GM19452 (cell line): ENCODE results near the gene SUZ12.
"Not testable (repeated sequence)": the region's sequence is repeated elsewhere in the genome, so short reads cannot be mapped to it uniquely, and the experiment has no call there.

ENCODE experiments used
- ATAC-seq: cut with Tn5 transposase; IDR thresholded peaks from one replicate; pipeline ENCODE4 v1.9.1; 2021; ENCODE audit not compliant: unreplicated experiment

Gene SUZ12

DNA sequence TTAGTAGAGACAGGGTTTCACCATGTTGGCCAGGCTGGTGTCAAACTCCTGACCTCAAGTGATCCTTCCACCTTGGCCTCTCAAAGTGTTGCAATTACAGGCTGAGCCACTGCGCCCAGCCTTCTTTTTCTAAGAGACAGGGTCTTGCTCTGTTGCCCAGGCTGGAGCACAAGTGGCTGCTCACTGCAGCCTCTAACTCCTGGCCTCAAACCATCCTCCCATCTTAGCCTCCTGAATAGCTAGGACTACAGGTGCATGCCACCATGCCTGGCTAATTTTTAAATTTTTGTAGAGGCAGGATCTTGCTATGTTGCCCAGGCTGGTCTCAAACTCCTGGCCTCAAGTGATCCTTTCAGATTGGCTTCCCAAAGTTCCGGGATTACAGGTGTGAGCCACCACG is 15.1 kb downstream of the SUZ12 start:
- ATAC-seq, result not testable (repeated sequence)

DNA sequence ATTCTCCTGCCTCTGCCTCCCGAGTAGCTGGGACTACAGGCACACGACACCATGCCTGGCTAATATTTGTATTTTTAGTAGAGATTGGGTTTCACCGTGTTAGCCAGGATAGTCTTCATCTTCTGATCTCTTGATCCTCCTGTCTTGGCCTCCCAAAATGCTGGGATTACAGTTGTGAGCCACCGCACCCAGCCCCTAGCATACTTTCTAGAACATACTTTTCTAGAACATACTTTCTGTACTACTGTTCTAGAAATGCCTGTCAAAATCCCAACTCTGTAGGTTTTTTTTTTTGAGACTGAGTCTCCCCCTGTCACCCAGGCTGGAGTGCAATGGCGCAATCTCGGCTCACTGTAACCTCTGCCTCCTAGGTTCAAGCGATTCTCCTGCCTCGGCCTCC is 27.3 kb downstream of the SUZ12 start:
- ATAC-seq, result not testable (repeated sequence)

DNA sequence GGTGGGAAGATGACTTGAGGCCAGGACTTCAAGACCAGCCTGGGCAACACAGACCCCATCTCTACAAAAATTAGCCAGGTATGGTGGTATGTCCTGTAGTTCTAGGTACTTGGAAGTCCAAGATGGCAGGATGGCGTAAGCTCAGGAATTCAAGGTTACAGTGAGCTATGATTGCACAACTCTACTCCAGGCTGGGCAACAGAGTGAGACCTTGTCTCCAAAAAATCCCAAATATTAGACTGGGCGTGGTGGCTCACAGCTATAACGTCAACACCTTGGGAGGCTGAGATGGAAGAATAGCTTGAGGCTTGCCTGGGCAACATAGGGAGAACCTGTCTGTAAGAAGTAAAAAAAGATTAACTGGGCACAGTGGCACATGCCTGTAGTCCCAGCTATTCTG is 30.8 kb downstream of the SUZ12 start:
- ATAC-seq, result no peak

DNA sequence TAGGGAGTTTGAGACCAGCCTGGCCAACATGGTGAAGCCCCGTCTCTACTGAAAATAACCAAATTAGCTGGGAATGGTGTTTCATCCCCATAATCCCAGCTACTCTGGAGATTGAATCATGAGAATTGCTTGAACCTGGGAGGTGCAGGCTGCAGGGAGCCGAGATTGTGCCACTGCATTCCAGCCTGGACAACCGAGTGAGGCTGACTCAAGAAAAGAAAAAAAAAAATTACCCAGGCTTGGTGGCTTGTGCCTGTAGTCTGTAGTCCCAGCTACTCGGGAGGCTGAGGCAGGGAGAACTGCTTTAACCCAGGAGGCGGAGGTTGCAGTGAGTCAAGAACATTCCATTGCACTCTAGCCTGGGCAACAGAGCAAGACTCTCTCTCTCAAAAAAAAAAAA is 33.6 kb downstream of the SUZ12 start:
- ATAC-seq, result not testable (repeated sequence)

DNA sequence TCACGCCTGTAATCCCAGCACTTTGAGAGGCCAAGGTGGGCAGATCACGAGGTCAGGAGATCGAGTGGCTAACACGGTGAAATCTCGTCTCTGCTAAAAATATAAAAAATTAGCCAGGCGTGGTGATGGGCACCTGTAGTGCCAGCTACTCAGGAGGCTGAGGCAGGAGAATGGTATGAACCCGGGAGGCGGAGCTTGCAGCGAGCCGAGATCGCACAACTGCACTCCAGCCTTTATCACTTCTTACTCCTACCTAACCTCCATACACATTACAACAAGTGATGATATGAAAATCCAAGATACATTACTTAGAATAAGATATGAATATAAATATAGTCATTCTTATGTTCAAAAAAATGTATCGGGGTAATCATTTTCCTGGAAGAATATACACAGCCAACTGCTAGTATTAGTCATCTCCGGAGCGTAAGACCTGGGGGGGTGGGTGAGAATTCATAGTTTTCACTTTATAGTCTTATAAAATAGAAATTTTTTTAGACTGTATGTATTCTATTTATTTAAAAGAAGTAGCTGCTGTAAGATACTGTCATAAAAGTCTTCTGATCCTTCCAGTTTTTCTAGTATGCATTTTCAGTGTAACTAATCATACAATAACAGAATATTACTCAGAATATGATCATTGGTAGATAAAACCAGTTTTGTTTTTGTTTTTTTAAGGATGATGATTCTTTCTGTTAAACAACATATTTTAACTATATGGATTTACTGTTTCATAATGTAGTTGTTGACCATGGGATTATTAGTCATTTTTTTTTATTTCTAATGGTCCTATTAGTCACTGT is 37.7 kb downstream of the SUZ12 start:
- ATAC-seq, result not testable (repeated sequence)

DNA sequence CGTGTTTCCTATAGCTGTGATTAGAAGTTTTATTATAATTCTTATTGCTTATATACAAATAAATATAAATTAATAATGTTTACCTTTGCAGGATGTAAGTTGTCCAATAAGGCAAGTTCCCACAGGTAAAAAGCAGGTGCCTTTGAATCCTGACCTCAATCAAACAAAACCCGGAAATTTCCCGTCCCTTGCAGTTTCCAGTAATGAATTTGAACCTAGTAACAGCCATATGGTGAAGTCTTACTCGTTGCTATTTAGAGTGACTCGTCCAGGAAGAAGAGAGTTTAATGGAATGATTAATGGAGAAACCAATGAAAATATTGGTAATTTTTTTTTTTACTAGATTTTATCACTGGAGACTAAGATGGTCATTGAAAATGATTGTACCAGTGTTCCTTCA is 38.6 kb downstream of the SUZ12 start:
- ATAC-seq, result not testable (repeated sequence)

DNA sequence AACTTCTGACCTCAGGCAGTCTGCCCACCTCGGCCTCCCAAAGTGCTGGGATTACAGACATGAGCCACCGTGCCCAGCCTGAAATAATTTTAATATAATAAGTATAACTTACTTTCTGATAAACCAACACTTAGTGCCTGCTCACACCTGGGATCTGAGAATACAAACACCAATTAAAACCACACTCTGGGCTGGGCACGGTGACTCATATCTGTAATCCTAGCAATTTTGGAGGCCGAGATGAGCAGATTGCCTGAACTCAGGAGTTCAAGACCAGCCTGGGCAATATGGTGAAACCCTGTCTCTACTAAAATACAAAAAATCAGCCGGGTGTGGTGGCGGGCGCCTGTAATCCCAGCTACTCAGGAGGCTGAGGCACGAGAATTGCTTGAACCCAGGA is 55.0 kb downstream of the SUZ12 start:
- ATAC-seq, result not testable (repeated sequence)

DNA sequence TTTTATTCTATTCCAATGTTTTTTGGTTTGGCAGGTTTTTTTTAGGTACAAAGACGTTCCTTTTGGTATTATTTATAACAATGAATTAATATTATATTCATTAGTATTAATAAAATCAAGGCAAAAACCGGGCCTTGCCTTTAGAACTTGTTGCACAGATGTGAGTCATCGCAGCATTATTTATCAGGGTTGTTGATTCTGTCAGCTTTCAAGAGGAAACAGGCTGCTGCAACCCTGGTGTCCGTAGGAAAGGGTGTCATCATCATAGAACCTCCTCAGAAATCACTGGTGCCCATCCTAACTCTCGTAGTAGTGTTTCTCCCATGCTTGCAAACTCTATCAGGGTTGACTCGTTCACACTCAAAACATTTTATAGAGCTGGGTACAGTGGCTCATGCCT is 60.2 kb downstream of the SUZ12 start:
- no peak for ATAC-seq

DNA sequence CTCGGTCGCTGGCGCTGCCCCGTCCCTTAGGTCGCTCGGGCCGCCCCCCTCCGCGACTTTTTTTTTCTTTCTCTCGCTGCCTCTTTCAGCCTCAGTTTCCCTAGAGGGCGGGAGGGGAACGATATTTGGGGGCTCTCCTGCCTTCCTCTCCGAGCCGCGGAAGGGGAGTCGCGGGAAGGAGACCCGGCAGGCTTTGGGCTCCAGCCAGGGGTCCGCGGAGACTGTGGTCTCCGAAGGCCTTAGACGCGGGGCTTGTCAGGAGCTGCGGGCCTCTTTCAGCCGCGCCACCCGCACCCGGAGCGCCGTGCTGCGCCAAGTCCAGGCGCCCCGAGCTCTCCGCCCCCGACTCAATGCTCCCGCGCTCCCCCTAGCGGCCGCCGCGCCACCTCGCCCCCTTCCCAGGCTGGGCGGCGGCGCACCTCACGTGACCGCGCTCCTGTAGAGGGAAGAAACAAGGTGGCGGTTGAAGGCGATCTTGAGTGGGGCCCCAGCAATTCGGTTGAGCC is 70.2 kb downstream of the SUZ12 start, which contains the start of gene LRRC37B:
TSS of gene LRRC37B (plus strand) at position 427 of the 506 bp plus-strand sequence. CDS start 14,010 bp downstream, outside the sequence.
- ATAC-seq, result peak; percentile 79

DNA sequence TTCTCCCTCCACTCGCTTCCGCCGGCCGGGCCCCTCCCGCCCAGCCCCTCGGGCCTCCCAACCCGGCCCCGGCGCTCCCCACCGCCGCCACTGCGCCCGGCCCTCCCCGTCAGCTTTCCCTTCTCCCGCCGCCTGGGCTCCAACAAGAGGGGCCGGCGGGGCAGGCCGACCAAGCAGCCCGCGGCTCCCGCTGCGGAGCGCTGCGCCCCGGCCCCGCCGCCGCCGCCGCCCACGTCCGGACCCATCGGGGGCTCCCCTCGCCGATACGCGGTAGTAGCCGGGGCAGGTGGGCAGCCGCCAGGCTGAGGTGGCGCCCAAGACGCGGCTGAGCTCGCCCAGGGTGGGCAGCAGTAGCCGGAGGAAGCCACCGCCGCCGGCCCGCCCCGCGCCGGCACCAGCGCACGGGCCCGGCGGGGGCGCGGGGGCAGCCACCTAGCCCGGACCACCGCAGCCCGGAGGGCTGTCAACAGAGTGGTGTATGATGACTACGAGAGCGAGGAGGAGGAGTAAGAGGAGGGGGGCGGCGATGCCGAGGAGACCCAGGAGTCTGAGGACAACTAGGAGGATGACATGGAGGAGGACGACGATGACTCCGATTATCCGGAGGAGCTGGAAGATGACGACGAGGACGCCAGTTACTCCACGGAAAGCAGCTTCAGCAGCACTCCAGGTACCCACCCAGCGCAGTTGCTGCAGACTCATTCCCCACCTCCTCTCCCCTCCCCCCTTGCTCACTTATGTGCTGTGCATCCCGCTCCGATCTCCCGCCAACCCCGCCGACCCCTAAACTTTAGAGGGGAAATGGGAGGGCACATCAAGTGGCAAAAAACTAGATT is 70.9 kb downstream of the SUZ12 start:
- peak; percentile 35 for ATAC-seq

DNA sequence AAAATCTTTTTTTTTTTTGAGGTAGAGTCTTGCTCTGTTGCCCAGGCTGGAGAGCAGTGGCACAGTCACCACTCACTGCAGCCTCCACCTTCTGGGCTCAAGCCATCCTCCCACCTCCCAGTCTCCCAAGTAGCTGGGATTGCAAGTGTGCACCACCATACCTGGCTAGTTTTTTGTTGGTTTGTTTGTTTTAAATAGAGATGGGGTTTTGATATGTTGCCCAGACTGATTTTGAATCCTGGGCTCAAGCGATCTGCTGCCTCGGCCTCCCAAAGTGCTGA is 72.4 kb downstream of the SUZ12 start:
- no peak for ATAC-seq

DNA sequence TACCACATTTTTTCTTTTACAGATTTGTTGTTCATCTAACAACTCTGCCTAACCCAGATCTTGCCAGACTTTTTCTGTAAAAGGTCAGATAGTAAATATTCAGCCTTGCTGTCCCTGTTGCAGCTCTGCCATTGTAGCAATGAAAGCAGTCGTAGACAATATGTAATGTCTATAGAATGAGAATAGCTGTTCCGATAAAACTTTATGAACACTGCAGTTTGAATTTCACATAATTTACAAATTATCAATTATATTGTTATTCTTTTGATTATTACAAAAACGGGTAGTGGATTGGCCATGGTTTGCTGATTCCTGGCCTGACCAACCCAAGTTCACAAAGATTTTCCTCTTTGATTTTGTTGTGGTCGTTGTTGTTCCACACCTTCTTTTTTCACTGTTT is 73.3 kb downstream of the SUZ12 start:
- no peak for ATAC-seq

DNA sequence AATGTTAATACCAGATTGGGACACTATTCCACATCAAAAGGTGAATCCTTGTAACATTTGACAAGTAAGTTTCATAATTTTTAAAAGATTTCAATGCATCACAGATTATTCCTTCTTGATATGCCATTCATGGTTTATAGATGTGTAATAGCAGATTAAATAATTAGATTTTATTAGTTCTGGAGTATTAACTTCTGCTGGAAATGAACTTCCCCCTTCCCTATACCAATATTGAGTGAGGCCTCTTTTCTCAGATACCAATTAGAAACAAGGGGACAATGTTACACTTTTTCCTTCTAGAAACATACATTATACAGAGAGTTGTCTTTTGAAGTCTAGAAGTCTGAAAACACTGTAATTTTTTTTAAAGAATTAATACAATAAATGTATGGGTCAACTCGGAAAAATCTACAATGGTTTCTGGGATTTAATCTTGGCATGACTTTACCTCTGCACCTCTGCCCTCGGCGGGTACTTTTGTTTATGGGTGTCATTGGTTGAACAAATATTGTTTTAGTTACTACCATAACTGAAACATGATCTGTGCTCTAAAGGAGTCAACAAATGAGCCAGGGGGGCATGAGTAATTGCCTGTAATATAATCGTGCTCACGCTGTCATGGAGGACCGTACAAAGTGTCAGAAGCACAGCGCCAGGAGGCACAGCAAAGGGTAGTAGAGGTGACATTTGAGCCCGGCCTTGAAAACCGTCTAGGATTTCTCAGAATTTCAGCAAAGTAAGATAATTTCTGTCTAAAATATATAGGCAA is 78.6 kb downstream of the SUZ12 start:
- ATAC-seq, result no peak

DNA sequence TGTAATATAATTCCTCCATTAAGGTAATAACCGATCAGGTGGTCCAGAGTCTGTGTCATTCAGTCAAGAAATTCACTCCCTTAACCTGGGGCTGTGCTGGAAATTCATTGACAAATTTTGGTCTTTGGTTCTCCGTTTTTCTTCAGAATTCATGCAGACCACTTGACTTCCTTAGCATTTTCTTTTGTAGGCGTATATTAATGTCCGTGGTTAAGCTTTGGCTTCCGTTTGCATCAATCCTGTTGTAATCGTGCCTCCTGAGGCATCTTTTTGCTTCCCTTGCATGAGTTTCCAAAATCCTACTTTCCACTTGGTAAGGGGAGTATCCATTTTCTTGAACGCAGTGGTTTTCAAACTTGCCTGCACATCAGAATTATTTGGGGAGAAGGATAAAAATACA is 79.4 kb downstream of the SUZ12 start:
- ATAC-seq, result no peak

DNA sequence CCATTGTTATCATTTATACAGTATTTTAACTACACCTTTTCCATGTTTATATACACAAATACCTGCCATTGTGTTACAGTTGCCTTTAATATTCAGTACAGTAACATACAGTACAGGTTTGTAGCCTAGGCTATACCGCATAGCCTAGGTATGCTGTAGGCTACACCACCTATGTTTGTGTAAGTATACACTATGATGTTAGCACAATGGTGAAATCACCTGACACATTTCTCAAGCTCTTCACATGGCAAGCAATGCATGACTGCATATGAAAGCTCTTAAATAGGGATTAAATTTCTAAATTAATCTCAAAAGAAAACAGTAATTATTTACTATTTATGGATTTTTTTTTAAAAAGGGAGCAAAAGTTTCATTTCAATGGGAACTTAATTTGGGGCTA is 82.4 kb downstream of the SUZ12 start:
- no peak for ATAC-seq

DNA sequence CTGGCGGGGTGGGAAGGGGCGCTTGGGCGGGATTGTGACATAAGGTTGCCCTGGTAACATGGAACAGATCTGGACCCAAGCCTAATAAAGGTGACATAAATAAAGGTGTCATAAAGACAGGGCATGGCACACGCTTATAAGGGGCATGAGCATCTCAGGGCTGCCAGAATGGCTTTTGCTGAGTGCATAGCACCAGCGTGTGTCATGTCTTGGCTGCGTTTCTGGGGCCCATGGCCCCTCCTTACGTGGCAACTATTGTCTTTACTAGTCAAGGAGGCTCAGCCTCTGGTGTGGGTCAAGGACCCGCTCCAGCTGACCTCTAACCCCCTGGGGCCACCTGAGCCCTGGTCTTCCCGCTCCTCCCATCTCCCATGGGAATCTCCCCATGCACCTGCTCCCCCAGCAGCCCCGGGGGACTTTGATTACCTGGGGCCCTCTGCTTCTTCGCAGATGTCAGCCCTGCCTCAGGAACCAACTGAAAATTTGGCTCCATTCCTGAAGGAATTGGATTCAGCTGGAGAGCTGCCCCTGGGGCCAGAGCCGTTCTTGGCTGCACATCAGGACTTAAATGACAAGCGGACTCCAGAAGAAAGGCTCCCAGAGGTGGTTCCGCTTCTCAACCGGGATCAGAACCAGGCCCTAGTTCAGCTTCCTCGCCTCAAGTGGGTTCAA is 84.3 kb downstream of the SUZ12 start:
- no peak for ATAC-seq

DNA sequence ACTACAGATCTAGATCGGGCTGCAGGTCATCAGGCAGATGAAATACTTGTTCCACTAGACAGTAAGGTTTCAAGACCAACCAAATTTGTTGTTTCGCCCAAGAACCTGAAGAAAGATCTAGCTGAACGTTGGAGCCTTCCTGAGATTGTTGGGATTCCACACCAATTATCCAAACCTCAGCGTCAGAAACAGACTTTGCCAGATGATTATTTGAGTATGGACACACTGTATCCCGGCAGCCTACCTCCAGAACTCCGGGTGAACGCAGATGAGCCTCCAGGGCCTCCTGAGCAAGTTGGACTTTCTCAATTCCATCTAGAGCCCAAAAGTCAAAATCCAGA is 84.8 kb downstream of the SUZ12 start:
- no peak for ATAC-seq

DNA sequence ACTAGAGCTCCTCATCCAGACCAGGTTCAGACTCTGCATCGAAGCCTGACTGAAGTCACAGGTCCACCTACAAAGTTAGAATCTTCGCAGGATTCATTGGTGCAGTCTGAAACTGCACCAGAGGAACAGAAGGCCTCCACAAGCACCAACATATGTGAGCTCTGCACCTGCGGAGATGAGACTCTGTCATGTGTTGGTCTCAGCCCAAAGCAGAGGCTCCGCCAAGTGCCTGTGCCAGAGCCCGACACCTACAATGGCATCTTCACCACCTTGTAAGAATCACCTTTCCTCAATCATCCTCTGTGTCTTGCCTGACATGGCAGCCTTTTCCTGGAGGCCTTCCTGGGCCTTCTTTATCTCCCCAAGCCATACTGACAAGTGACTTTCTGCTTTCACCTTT is 85.7 kb downstream of the SUZ12 start:
- ATAC-seq, result not testable (repeated sequence)

DNA sequence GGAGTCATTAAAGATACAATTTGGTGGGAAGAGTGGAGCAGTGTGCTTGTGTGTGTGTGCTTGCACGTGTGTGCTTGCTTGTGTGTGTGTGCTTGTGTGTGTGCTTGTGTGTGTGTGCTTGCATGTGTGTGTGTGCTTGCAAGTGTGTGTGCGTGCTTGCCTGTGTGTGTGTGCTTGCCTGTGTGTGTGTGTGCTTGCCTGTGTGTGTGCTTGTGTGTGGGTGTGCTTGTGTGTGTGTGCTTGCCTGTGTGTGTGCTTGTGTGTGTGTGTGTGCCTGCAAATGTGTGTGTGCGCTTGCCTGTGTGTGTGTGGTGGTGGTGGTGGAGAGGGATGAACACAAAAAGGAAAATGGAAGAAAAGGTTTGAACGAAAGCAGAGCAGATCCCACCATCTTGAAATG is 90.5 kb downstream of the SUZ12 start:
- not testable (repeated sequence) for ATAC-seq

DNA sequence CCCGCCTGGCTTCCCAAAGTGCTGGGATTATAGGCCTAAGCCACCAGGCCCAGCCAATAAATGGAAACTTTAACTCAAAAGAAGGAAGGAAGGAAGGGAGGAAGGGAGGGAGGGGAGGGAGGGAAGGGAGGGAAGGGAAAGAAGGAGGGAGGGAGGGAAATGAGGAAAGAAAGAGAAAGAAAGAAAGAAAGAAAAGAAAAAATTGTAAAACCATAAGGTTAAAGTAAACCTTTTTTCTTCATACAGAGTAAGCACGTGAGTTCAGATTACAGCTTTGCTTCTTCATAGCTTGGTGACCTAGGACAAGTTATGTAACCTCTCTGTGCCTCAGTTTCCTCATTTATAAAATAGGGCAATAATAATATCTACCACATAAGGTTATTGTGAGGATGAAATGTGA is 96.4 kb downstream of the SUZ12 start:
- ATAC-seq, result no peak

DNA sequence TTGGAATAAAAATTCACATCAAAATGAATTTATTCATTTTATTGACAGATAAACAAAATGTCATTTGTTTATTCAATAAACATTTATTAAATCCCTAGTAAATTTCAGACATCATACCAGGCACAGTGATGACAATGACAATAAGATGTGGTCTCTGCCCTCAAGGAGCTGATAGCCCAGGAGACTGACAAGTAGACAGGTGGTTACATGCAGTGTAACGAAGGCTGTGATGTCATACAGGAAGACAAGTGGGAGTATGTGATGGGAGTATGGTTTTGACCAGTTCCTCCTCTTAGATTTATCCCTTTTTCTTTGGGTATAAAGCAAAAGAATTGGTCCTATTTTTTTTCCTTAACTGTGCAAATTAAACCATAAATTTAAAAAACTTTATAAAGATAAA is 97.0 kb downstream of the SUZ12 start:
- not testable (repeated sequence) for ATAC-seq
